Measurements from ENCODE around the gene KNG1.

KNG1 gene

DNA sequence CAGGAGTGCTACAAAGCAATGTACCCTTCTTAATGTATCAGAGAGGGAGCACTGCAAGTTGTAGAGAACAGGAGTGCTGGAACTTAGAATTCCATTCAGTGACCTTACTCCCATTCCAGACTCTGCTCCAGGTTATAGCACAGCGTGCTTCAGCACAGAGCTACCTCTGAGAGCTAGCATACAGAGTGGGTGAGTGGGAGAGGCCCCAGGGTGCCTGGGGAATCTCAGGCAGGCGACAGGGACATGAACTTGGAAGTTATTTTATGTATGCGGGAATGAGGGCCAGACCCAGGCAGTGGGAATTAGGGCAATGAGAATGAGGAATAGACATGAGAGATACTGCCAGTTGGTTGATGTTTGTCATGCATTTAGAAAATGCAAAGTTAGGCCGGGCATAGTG, 3.7 kb upstream of the KNG1 start:
- no peak for DNase-seq

- no peak for DNase-seq
These were observed 3.0 kb downstream of the KNG1 start for GRCh38 chr3:186719945-186720739.

DNA sequence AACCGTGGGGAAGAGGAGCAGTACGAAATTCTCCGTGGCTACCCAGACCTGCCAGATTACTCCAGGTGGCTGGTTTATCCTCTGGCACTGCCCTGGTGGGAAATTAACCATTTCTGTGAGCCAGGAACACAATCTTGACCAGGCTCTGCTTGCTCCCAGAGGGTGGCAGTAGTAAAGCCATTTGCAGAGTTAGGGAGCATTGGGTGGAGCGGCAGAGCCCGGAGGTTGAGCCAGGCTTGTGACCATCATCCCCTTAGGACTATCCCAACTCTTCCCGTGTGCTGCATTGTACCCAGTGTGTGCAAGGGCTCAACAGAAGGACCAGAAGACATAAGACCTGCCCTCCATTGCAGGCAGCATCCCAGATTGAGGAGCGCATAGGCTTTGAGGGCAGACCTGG, 5.3 kb downstream of the KNG1 start:
- no peak for DNase-seq

- DNase-seq: no peak
These were observed 7.8 kb downstream of the KNG1 start for GRCh38 chr3:186724911-186725310.

DNA sequence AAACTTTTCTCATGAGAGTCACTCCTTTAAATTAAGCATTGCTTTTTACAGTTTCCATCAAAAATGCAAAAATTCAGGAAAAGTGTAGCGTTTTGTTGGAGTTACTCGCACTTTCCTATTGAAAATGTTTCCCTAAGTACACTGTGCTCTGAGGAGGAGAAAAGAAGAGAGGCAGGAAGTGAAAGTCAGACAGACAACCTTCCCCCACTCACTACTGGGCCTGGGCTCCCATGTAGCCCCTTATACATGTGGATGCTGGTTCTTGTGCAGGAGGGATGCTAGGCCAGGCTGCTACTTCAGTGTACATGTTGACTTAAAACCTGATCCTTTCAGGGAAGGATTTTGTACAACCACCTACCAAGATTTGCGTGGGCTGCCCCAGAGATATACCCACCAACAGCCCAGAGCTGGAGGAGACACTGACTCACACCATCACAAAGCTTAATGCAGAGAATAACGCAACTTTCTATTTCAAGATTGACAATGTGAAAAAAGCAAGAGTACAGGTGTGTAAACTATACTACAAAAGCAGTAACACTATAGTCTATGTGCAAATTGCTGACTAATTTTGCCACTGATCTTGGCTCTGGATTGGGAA, 15.1 kb downstream of the KNG1 start:
- DNase-seq: no peak

- peak; percentile 42 for DNase-seq
These were observed 25.6 kb downstream of the KNG1 start for GRCh38 chr3:186742618-186743380.

- no peak for DNase-seq
These were observed 26.5 kb downstream of the KNG1 start for GRCh38 chr3:186743666-186744065.

DNA sequence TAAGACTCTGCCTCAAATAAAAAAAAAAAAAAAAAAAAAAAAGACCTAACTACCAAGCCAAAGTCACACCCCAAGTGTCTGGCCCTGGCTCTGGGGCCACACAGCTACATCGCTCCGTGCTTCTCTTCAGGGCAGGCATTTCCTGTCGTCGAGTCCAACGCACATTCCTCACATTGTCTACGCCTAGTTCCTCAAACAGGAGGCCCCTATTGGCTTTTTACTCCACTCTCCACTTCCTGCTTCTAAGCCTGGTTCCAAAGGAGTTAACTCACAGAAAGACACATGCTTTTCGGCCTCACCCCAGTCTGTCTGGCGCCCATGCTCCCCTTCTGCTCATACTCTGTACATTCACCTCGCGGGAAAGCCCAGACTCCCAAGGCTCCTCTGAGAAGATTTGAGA, 28.8 kb downstream of the KNG1 start:
- peak; percentile 8 for DNase-seq

DNA sequence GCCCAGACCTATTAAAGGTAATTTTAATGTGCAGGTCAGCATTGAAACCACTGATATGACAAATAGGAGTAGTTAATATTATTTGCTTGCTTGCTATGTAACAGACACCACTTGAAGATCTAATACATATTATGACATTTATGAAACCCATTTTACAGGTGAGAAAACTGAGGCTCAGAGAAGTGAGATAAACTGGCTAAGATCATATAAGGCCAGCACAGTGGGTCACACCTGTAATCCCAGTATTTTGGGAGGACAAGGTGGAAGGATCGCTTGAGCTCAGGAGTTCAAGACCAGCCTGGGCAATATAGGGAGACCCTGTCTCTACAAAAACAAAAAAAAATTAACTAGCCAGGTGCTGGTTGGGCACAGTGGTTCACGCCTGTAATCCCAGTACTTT, 33.2 kb downstream of the KNG1 start:
- no peak for DNase-seq

DNA sequence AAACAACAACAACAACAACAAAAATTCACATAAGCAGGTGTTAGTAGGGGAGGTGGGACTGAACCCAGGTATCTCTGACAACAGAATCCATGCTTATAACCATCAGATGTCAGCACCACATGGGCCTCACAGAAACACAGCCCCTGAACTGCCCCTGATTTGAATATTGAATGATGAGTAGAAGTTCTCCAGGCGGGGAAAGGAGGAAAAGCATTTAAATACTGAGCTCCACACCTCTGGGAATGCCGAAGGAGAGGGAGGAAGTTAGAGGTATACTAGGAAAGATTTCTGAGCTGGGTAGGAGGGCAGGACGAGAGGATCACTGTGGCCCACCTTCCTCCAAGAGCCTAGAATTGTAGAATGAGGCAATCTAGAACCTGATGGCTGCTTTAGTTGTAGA, 34.3 kb downstream of the KNG1 start:
- DNase-seq: no peak

GRCh38 chr3:186754006-186754405, 36.8 kb downstream of the KNG1 start:
- no peak for DNase-seq

DNA sequence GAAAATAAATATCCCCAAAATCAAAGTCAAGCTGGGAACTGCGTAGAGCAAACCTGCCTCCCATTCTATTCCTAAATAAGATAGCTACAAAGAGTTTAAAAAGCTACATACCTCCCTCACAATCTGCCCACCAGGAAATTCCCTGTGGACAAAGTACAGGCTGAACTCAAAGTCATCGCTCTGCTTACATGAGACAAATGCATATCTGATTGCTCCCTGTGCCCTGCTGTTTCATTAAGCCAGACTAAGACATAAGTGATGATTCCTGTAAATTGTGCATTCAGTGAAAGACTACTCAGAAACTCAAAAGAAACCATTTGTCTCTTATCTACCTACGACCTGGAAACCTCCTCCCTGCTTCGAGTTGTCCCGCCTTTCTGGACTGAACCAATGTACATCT, 37.7 kb downstream of the KNG1 start:
- no peak for DNase-seq

DNA sequence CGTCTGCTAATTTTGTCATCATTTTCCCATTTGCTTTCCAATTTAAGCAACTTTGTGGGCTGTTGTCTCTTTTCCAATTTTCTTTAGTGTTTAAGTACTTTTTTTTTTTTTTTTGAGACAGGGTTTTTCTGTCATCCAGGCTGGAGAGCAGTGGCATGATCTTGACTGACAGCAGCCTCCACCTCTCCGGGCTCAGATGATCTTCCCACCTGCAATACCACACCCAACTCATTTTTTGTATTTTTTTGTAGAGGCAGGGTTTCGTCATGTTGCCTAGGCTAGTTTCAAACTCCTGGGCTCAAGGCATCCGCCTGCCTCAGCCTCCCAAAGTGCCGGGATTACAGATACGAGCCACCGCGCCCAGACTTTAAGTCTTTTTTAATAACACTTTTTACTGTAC, 40.1 kb downstream of the KNG1 start:
- DNase-seq: no peak

DNA sequence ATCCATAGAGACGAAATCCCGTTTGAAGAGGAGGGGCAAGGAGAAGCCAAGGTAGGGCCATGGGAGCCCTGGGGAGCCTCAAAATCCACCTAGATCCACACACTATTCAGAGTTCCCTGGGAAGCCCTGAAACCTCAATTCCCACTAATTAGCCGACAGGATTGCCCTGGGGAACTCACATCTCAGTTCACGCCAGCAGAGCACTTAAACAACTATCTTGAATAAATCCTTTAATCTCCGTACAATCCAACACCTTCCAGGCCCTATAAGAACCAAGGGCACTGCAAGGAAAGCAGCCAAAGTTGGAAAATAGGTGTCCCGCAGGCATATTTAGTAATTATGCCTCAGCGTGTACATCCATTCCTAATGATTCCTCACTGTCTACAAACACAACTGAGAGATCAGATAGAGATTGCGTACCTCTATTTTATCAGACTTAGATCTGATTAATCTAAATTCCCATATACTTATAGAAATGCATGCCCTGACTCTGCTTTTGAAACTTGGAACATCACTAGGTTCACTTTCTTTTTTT, 40.6 kb downstream of the KNG1 start:
- no peak for DNase-seq

- DNase-seq: no peak
These were observed 42.2 kb downstream of the KNG1 start for GRCh38 chr3:186759231-186759930.

DNA sequence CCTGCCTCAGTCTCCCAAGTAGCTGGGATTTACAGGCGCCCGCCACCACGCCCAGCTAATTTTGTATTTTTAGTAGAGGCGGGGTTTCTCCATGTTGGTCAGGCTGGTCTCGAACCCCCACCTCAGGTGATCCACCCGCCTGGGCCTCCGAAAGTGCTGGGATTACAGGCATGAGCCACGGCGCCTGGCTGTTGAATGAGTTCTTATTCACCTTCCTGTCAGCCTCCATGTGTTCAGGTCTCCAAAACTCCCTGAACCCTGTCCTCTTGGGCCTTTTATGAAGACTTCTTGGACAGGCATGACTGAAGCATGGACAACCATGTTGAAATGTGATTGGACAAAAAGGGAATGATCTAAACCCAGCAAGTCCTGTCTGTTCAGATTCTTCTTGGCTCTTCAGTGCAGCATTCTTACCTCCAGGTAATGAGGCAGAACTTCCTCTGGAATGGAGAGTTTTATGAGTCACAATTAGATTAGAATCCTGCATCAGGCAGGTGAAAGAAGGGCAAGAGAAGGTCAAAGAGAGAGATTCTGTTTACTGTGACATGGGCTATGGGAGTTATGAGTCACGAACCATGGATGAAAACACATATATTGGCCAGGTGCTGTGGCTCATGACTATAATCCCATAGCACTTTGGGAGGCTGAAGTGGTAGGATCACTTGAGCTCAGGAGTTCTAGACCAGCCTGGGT, 43.1 kb downstream of the KNG1 start:
- DNase-seq: peak; percentile 75

GRCh38 chr3:186760897-186761447, 43.8 kb downstream of the KNG1 start:
- DNase-seq: no peak

DNA sequence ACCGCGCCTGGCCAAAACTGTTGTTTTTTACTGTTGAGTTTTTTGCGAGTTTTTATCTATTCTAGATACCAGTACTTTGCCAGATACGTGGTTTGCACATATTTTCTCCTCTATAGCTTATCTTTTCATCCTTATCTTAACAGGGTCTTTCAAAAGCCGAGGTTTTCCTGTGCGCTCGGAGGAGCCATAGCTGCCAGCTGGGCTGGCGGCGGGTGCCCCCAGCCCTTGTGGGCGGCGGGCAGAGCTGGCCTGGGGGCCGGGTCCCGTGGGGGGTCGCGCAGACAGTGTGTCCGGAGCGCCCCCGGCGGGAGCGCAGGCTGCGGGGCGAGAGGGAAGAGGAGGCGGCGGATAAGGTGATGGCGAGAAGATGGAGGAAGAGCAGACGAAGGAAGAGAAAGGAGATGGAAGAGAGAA, 55.1 kb downstream of the KNG1 start:
- DNase-seq: no peak

DNA sequence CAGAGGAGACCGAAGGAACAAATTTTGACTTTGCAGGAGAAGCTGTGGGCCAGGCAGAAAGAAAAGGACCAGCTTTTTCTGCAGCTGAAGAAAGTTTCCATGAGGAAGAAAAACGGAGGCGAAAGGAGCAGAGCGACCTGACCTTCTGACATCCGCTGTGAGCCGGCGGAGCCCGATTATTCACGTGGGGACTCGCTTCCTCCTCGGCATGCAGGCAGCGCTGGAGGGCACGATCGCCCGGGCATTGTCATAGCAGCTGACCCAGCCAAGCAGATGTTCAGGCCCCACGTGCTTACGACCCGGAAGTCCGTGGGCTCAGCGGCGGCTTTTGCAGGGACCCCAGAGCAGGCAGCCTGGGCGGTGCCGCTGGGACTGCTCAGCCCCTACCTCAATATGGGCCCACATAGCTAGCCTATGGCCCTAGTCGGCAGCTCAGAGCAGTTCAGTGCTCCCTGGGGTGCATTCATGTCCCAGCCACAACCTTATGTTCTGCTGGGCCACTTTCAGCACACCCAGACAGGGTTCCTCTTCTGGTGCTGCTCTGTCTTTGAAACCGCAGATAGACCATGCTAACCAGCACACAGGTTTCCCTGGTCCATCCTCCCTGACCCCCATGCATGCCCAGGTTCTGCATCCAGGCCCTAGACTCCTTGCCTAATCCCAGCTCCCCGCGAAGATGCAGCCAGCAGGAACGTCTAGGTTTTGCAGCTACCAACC, 55.7 kb downstream of the KNG1 start:
- DNase-seq: no peak

DNA sequence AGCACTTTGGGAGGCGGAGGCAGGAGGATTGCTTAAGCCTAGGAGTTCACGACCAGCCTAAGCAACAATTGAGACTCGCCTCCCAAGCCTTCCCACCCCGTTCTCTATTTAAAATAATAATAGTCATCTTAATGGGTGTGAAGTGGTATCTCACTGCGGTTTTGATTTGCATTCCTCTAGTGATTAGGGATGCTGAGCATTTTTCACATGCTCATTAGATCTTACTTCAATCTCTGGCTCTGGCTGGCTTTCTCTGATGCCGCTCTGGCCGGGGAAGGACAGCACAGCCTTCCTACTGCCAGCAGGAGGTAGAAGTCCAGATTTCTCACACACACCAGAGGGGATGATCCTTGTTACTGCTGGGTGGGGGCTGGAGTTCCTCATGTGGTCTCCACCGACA, 58.8 kb downstream of the KNG1 start:
- DNase-seq: no peak

GRCh38 chr3:186779204-186779603, 62.0 kb downstream of the KNG1 start:
- no peak for DNase-seq

Measured in kidney glomerular epithelial cell (primary cell).